ENCODE data around the gene COL21A1.
A peak's percentile ranks its signal among the peaks of the same experiment; 100 is the strongest.

The COL21A1 gene

DNA sequence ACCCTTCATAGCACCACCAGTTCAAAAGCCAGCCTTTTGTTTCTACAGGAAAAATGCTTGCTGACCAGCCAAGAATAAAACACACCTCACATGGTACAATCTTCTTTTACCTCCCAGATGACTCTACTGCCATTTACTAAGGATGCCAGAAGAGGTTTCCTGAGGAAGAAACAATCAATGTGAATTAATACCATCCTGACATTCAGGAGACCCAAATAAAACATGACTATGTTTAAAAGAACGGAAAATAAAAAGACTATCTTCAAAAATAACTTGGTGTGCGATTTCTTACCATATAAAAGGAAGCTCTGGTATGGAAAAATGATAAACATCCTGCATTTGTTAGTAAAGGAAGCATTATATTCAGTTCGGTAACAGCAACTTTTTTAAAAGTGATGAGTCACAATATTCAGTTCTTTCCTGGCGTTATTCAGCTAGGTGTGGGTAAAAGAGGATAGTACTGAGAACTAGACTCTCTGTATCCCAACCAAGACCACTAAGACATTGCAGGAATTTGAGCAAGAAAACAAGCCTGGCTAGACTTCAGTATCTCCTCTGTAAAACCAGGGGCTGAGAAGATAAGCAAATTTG is 16.3 kb downstream of the COL21A1 start:
- Histone ChIP-seq H3K9me3 (ENCODE audit: control insufficient read depth in 2 of 2, low read length in 2 of 2) (no peaks in the 10 kb centered on the region), H3K27ac (ENCODE audit: low read length) (no peak overlapping the region), H3K27me3 (ENCODE audit: control insufficient read depth in 1 of 2, insufficient read depth in 2 of 2, low read length in 2 of 2) (no peaks in the 10 kb centered on the region), H3K9ac (ENCODE audit: low read length in 2 of 2) (no peak overlapping the region), H3K4me3 (ENCODE audit: low read length in 2 of 2) (peak overlapping the region in 1 of 2 donors; percentile 3), H3K4me1 (ENCODE audit: control insufficient read depth, insufficient read depth, low read length) (no peaks in the 10 kb centered on the region), H3K36me3 (ENCODE audit: control insufficient read depth in 2 of 2, insufficient read depth in 2 of 2, low read length in 2 of 2) (no peaks in the 10 kb centered on the region)

DNA sequence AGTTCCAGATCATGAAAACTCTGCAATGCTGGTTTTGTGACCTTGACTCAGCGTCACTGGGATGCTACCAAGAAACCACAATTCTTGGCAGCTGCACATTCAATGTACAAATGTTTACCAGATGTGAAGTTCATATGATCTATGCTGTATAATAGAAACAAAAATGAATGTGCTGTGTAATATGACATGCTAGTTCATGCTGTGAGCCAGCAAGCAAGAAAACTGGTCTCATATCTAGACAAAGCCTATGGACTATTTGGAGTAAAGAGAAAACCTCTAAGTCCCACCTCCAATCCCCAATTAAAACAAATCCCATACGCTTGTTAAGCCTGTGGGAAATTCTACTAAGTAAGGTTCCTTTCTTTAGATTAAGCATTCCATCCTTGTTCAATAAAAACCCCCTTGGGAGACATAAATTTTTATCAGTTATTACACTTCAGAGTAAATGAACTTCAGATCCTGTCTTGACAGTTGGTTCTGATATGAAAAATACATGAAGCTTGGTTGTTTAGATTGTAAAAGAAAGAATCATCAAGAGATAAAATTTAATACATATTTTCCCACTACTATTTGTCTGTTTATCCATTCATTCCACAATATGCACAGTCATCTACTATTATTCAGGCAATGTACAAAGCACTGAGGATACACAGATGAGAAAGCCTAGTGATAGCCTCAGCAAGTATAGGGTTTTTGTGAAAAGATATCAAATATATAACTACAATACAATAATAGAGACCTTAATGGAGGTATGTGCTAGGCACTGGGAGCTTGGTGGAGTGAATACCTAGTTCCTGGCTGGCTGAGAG is 20.1 kb downstream of the COL21A1 start:
- H3K36me3 ChIP-seq (ENCODE audit: control insufficient read depth in 2 of 2, insufficient read depth in 2 of 2, low read length in 2 of 2): no peaks in the 10 kb centered on the region
- H3K4me3 ChIP-seq (ENCODE audit: low read length in 2 of 2): no peak overlapping the region
- H3K9ac ChIP-seq (ENCODE audit: low read length in 2 of 2): no peak overlapping the region
- H3K27me3 ChIP-seq (ENCODE audit: control insufficient read depth in 1 of 2, insufficient read depth in 2 of 2, low read length in 2 of 2): no peaks in the 10 kb centered on the region
- H3K4me1 ChIP-seq (ENCODE audit: control insufficient read depth, insufficient read depth, low read length): no peaks in the 10 kb centered on the region
- no peaks in the 10 kb centered on the region for H3K9me3 ChIP-seq (ENCODE audit: control insufficient read depth in 2 of 2, low read length in 2 of 2)
- no peak overlapping the region for H3K27ac ChIP-seq (ENCODE audit: low read length)

- no peaks in the 10 kb centered on the region for H3K27me3 ChIP-seq (ENCODE audit: control insufficient read depth in 1 of 2, insufficient read depth in 2 of 2, low read length in 2 of 2)
- H3K9me3 ChIP-seq (ENCODE audit: control insufficient read depth in 2 of 2, low read length in 2 of 2): no peaks in the 10 kb centered on the region
- no peak overlapping the region for H3K9ac ChIP-seq (ENCODE audit: low read length in 2 of 2)
- H3K36me3 ChIP-seq (ENCODE audit: control insufficient read depth in 2 of 2, insufficient read depth in 2 of 2, low read length in 2 of 2): no peaks in the 10 kb centered on the region
- no peaks in the 10 kb centered on the region for H3K4me1 ChIP-seq (ENCODE audit: control insufficient read depth, insufficient read depth, low read length)
- H3K27ac ChIP-seq (ENCODE audit: low read length): no peak overlapping the region
- no peak overlapping the region for H3K4me3 ChIP-seq (ENCODE audit: low read length in 2 of 2)
These were observed 23.4 kb downstream of the COL21A1 start for GRCh38 chr6:56223995-56224394.

DNA sequence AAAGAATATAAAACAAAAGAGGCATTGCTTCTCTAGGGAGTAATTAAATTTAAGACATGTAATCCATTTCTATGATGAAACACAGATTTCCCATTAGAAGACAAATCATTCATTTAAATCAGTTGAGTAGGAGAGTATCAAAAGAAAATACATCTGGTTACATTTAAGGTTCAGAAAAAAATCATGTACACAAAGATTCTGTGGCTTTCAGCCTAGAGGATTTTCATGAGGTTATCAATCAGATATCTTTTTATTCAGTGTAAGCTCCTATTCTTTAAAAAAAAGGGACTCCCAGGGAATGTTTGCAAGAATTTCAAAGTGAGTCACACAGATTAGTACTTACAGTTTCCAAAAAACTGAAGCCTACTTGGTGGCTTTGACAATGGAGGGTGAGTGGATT is 24.9 kb downstream of the COL21A1 start:
- H3K27me3 ChIP-seq (ENCODE audit: control insufficient read depth in 1 of 2, insufficient read depth in 2 of 2, low read length in 2 of 2): no peaks in the 10 kb centered on the region
- H3K27ac ChIP-seq (ENCODE audit: low read length): no peak overlapping the region
- no peak overlapping the region for H3K4me3 ChIP-seq (ENCODE audit: low read length in 2 of 2)
- no peaks in the 10 kb centered on the region for H3K4me1 ChIP-seq (ENCODE audit: control insufficient read depth, insufficient read depth, low read length)
- H3K36me3 ChIP-seq (ENCODE audit: control insufficient read depth in 2 of 2, insufficient read depth in 2 of 2, low read length in 2 of 2): no peaks in the 10 kb centered on the region
- H3K9ac ChIP-seq (ENCODE audit: low read length in 2 of 2): no peak overlapping the region
- no peaks in the 10 kb centered on the region for H3K9me3 ChIP-seq (ENCODE audit: control insufficient read depth in 2 of 2, low read length in 2 of 2)

GRCh38 chr6:56220078-56220477 is 27.3 kb downstream of the COL21A1 start:
- H3K27ac ChIP-seq (ENCODE audit: low read length): no peak overlapping the region
- no peak overlapping the region for H3K9ac ChIP-seq (ENCODE audit: low read length in 2 of 2)
- H3K9me3 ChIP-seq (ENCODE audit: control insufficient read depth in 2 of 2, low read length in 2 of 2): no peaks in the 10 kb centered on the region
- H3K36me3 ChIP-seq (ENCODE audit: control insufficient read depth in 2 of 2, insufficient read depth in 2 of 2, low read length in 2 of 2): no peaks in the 10 kb centered on the region
- H3K4me3 ChIP-seq (ENCODE audit: low read length in 2 of 2): no peak overlapping the region
- H3K4me1 ChIP-seq (ENCODE audit: control insufficient read depth, insufficient read depth, low read length): no peaks in the 10 kb centered on the region
- H3K27me3 ChIP-seq (ENCODE audit: control insufficient read depth in 1 of 2, insufficient read depth in 2 of 2, low read length in 2 of 2): no peaks in the 10 kb centered on the region

DNA sequence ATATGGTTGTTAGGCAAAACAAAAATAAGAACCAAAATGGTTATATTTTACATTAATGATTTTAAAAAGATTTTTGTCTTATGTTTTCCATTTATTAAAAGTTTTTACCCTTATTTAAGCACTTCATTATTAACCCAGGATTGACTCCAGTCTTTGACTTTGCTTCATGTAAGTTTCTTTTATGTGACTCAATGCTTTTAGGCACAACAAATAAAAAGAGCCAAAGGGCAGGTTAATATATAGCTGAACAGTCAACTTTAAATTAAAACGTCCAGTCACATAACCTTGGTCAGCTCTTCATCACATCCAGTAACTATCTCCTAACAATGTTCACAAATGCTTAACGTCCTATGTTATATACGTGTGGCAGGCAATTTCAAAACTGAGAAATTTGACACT is 32.7 kb downstream of the COL21A1 start:
- no peak overlapping the region for H3K27ac ChIP-seq (ENCODE audit: low read length)
- no peak overlapping the region for H3K9ac ChIP-seq (ENCODE audit: low read length in 2 of 2)
- no peaks in the 10 kb centered on the region for H3K27me3 ChIP-seq (ENCODE audit: control insufficient read depth in 1 of 2, insufficient read depth in 2 of 2, low read length in 2 of 2)
- H3K4me3 ChIP-seq (ENCODE audit: low read length in 2 of 2): no peak overlapping the region
- H3K36me3 ChIP-seq (ENCODE audit: control insufficient read depth in 2 of 2, insufficient read depth in 2 of 2, low read length in 2 of 2): no peaks in the 10 kb centered on the region
- no peaks in the 10 kb centered on the region for H3K4me1 ChIP-seq (ENCODE audit: control insufficient read depth, insufficient read depth, low read length)
- peaks cover 0 to 2% of the 10 kb centered on the region in 2 donors for H3K9me3 ChIP-seq (ENCODE audit: control insufficient read depth in 2 of 2, low read length in 2 of 2)

GRCh38 chr6:56214041-56214702 is 33.2 kb downstream of the COL21A1 start:
- Histone ChIP-seq H3K27me3 (ENCODE audit: control insufficient read depth in 1 of 2, insufficient read depth in 2 of 2, low read length in 2 of 2) (no peaks in the 10 kb centered on the region), H3K36me3 (ENCODE audit: control insufficient read depth in 2 of 2, insufficient read depth in 2 of 2, low read length in 2 of 2) (no peaks in the 10 kb centered on the region), H3K9me3 (ENCODE audit: control insufficient read depth in 2 of 2, low read length in 2 of 2) (peaks cover 0 to 2% of the 10 kb centered on the region in 2 donors), H3K4me3 (ENCODE audit: low read length in 2 of 2) (no peak overlapping the region), H3K4me1 (ENCODE audit: control insufficient read depth, insufficient read depth, low read length) (no peaks in the 10 kb centered on the region), H3K27ac (ENCODE audit: low read length) (no peak overlapping the region), H3K9ac (ENCODE audit: low read length in 2 of 2) (no peak overlapping the region)

DNA sequence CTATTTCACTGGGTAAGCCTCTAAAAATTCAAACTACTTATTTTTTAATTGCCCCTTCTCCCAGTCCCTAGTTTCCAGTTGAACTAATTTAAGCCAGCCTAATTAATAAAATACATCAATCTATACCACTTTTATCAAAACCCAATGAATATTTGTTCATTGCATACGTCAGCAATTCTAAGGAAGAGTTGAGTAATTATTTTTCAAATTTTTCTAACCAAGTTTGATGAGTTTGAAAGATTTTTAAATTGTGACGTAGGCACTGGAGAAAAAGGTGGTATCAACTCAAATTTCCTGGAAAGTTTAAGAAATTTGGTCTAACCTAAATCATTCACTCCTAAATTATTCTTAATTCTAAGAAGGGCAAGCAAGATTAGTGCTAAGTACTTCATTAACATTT is 35.7 kb downstream of the COL21A1 start:
- H3K9me3 ChIP-seq (ENCODE audit: control insufficient read depth in 2 of 2, low read length in 2 of 2): peaks cover 0 to 2% of the 10 kb centered on the region in 2 donors
- H3K9ac ChIP-seq (ENCODE audit: low read length in 2 of 2): no peak overlapping the region
- H3K27ac ChIP-seq (ENCODE audit: low read length): no peak overlapping the region
- no peaks in the 10 kb centered on the region for H3K27me3 ChIP-seq (ENCODE audit: control insufficient read depth in 1 of 2, insufficient read depth in 2 of 2, low read length in 2 of 2)
- H3K36me3 ChIP-seq (ENCODE audit: control insufficient read depth in 2 of 2, insufficient read depth in 2 of 2, low read length in 2 of 2): no peaks in the 10 kb centered on the region
- H3K4me3 ChIP-seq (ENCODE audit: low read length in 2 of 2): no peak overlapping the region
- no peaks in the 10 kb centered on the region for H3K4me1 ChIP-seq (ENCODE audit: control insufficient read depth, insufficient read depth, low read length)

GRCh38 chr6:56204134-56204533 is 43.2 kb downstream of the COL21A1 start:
- no peak overlapping the region for H3K9ac ChIP-seq (ENCODE audit: low read length in 2 of 2)
- H3K9me3 ChIP-seq (ENCODE audit: control insufficient read depth in 2 of 2, low read length in 2 of 2): no peaks in the 10 kb centered on the region
- H3K27me3 ChIP-seq (ENCODE audit: control insufficient read depth in 1 of 2, insufficient read depth in 2 of 2, low read length in 2 of 2): no peaks in the 10 kb centered on the region
- no peak overlapping the region for H3K27ac ChIP-seq (ENCODE audit: low read length)
- H3K36me3 ChIP-seq (ENCODE audit: control insufficient read depth in 2 of 2, insufficient read depth in 2 of 2, low read length in 2 of 2): no peaks in the 10 kb centered on the region
- no peak overlapping the region for H3K4me3 ChIP-seq (ENCODE audit: low read length in 2 of 2)
- H3K4me1 ChIP-seq (ENCODE audit: control insufficient read depth, insufficient read depth, low read length): no peaks in the 10 kb centered on the region

- Histone ChIP-seq H3K4me1 (ENCODE audit: control insufficient read depth, insufficient read depth, low read length) (no peaks in the 10 kb centered on the region), H3K27me3 (ENCODE audit: control insufficient read depth in 1 of 2, insufficient read depth in 2 of 2, low read length in 2 of 2) (no peaks in the 10 kb centered on the region), H3K36me3 (ENCODE audit: control insufficient read depth in 2 of 2, insufficient read depth in 2 of 2, low read length in 2 of 2) (no peaks in the 10 kb centered on the region), H3K27ac (ENCODE audit: low read length) (no peak overlapping the region), H3K9ac (ENCODE audit: low read length in 2 of 2) (no peak overlapping the region), H3K4me3 (ENCODE audit: low read length in 2 of 2) (no peak overlapping the region), H3K9me3 (ENCODE audit: control insufficient read depth in 2 of 2, low read length in 2 of 2) (peaks cover 0 to 7% of the 10 kb centered on the region in 2 donors)
These were observed 47.4 kb downstream of the COL21A1 start for GRCh38 chr6:56199956-56200355.

- no peaks in the 10 kb centered on the region for H3K36me3 ChIP-seq (ENCODE audit: control insufficient read depth in 2 of 2, insufficient read depth in 2 of 2, low read length in 2 of 2)
- H3K27ac ChIP-seq (ENCODE audit: low read length): no peak overlapping the region
- no peak overlapping the region for H3K9ac ChIP-seq (ENCODE audit: low read length in 2 of 2)
- H3K4me3 ChIP-seq (ENCODE audit: low read length in 2 of 2): no peak overlapping the region
- H3K9me3 ChIP-seq (ENCODE audit: control insufficient read depth in 2 of 2, low read length in 2 of 2): peaks cover 0 to 7% of the 10 kb centered on the region in 2 donors
- no peaks in the 10 kb centered on the region for H3K4me1 ChIP-seq (ENCODE audit: control insufficient read depth, insufficient read depth, low read length)
- no peaks in the 10 kb centered on the region for H3K27me3 ChIP-seq (ENCODE audit: control insufficient read depth in 1 of 2, insufficient read depth in 2 of 2, low read length in 2 of 2)
These were observed 53.5 kb downstream of the COL21A1 start for GRCh38 chr6:56193846-56194245.

Measured in stomach smooth muscle (tissue), 2 donors.